Measurements from ENCODE around the gene NEK8. TPM values are rescaled to one million over a fixed set of nuclear protein-coding genes. Genes with fewer than 3 reads are reported as not detected.
A peak's percentile ranks its signal among the peaks of the same experiment; 100 is the strongest.

Gene NEK8
- total RNA-seq, 1 donor from 2014 or later = 3.2 TPM

- Histone ChIP-seq H3K27ac (peak overlapping the region; percentile 88 to 98), H3K27me3 (no peaks in the 10 kb centered on the region), H3K4me3 (no peak overlapping the region), H3K4me1 (peaks cover 15 to 34% of the 10 kb centered on the region in 2 donors), H3K36me3 (peaks cover 7 to 18% of the 10 kb centered on the region in 2 donors), H3K9me3 (no peaks in the 10 kb centered on the region)
- no peak for DNase-seq (ENCODE audit: low spot score in 2 of 2)
- TF ChIP-seq CTCF (IDR thresholded peaks at IDR 0.05) = no peak
- intact Hi-C loops (cut with DNase I) = no loop called here
Measured at GRCh38 chr17:28746611-28747050, 18.0 kb downstream of the NEK8 start.

- no peaks in the 10 kb centered on the region for H3K9me3 ChIP-seq
- H3K36me3 ChIP-seq = peaks cover 7 to 18% of the 10 kb centered on the region in 2 donors
- H3K27me3 ChIP-seq = no peaks in the 10 kb centered on the region
- no peak overlapping the region for H3K4me3 ChIP-seq
- H3K27ac ChIP-seq = peak overlapping the region; percentile 88 to 98
- intact Hi-C loops (cut with DNase I) = no loop called here
- H3K4me1 ChIP-seq = peaks cover 15 to 34% of the 10 kb centered on the region in 2 donors
- TF ChIP-seq CTCF (IDR thresholded peaks at IDR 0.05) = no peak
- no peak for DNase-seq (ENCODE audit: low spot score in 2 of 2)
Measured at GRCh38 chr17:28747051-28747691, 18.6 kb downstream of the NEK8 start.

GRCh38 chr17:28747801-28748750 lies 19.5 kb downstream of the NEK8 start:
- intact Hi-C loops (cut with DNase I) = no loop called here
- Histone ChIP-seq H3K27me3 (no peaks in the 10 kb centered on the region), H3K27ac (peak overlapping the region; percentile 88 to 98), H3K9me3 (no peaks in the 10 kb centered on the region), H3K36me3 (peaks cover 7 to 18% of the 10 kb centered on the region in 2 donors), H3K4me1 (peaks cover 15 to 29% of the 10 kb centered on the region in 2 donors), H3K4me3 (no peak overlapping the region)
- no peak for DNase-seq (ENCODE audit: low spot score in 2 of 2)
- TF ChIP-seq CTCF (IDR thresholded peaks at IDR 0.05) = no peak

GRCh38 chr17:28748852-28749515 lies 20.4 kb downstream of the NEK8 start:
- Histone ChIP-seq H3K4me3 (no peak overlapping the region), H3K27ac (peak overlapping the region in 1 of 2 donors; percentile 10), H3K9me3 (no peaks in the 10 kb centered on the region), H3K36me3 (peaks cover 7 to 18% of the 10 kb centered on the region in 2 donors), H3K4me1 (peaks cover 15 to 25% of the 10 kb centered on the region in 2 donors), H3K27me3 (no peaks in the 10 kb centered on the region)
- TF ChIP-seq CTCF (IDR thresholded peaks at IDR 0.05) = no peak
- intact Hi-C loops (cut with DNase I) = no loop called here
- no peak for DNase-seq (ENCODE audit: low spot score in 2 of 2)

GRCh38 chr17:28749516-28750177 lies 21.1 kb downstream of the NEK8 start:
- intact Hi-C loops (cut with DNase I) = loop anchor here (1.0 kb wide), 1 partner anchor 22 kb away; no protein-coding TSS in a partner anchor
- H3K36me3 ChIP-seq = peaks cover 7 to 18% of the 10 kb centered on the region in 2 donors
- no peak for TF ChIP-seq CTCF (IDR thresholded peaks at IDR 0.05)
- no peaks in the 10 kb centered on the region for H3K9me3 ChIP-seq
- no peak for DNase-seq (ENCODE audit: low spot score in 2 of 2)
- peak overlapping the region in 1 of 2 donors; percentile 10 for H3K27ac ChIP-seq
- peaks cover 12 to 24% of the 10 kb centered on the region in 2 donors for H3K4me1 ChIP-seq
- no peaks in the 10 kb centered on the region for H3K27me3 ChIP-seq
- H3K4me3 ChIP-seq = no peak overlapping the region

All from ascending aorta (tissue), 2 donors.